ENCODE results near the gene OR6N2. TPM values are rescaled to one million over a fixed set of nuclear protein-coding genes. Genes with fewer than 3 reads are reported as not detected.
A peak's percentile ranks its signal among the peaks of the same experiment; 100 is the strongest.

OR6N2 gene, protein sequence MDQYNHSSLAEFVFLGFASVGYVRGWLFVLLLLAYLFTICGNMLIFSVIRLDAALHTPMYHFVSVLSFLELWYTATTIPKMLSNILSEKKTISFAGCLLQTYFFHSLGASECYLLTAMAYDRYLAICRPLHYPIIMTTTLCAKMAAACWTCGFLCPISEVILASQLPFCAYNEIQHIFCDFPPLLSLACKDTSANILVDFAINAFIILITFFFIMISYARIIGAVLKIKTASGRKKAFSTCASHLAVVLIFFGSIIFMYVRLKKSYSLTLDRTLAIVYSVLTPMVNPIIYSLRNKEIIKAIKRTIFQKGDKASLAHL
- total RNA-seq (2014; rRNA removed; shearing (Covaris generic)): not detected in 2 replicates

DNA sequence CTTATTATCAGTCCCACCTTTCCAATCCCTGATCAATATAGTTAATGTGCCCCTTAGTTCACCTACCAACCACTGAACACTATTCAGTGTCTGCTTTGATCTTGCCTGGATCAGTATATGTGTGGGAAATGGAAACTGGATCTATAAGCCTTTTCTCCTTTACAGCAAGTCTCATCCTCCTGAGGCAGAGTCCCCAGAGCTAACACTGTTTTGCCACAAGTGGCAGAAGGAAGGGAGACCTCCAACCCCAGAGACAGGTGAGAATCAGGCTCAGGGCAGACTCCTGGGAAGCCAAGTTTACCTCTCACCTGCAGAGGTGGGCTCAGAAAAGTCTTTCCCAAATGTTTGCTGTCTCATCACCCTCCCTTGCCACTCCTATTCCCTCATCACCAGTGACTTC lies at the start of gene OR6N2:
Gene OR6N2 (minus strand): TSS at position 101 of the 400 bp plus-strand sequence. CDS start 3,569 bp downstream, outside the sequence.
- DNase-seq (ENCODE audit: low read depth): no peak

- DNase-seq (ENCODE audit: low read depth): no peak
Observed at GRCh38 chr1:158830074-158830677, 49.2 kb upstream of the OR6N2 start.

GRCh38 chr1:158821723-158822122 lies 40.7 kb upstream of the OR6N2 start:
- no peak for DNase-seq (ENCODE audit: low read depth)

GRCh38 chr1:158819461-158820443 lies 38.7 kb upstream of the OR6N2 start:
- peak; percentile 1 for DNase-seq (ENCODE audit: low read depth)

DNA sequence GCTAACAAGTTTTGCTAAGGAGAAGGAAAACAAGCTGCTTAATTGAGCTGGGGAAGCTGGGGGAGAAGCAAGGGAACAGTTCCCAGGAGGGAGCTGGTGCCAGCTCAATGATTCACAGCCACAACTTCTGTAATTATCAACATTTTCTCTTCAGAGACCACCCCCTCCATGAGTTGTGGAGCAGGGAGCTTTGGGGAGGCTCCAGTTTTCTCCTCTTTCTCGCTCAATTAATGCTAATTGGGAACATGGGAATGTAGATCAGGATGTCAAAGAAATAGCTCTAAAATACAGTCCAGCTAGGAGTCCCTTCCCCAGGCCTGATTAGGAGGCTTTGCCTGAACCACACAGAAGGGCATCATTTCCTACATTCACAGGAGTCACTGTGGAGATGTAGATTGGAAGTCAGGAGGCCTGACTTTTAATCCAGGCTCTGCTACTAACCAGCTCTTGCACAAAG lies 38.0 kb upstream of the OR6N2 start:
- DNase-seq (ENCODE audit: low read depth): no peak

GRCh38 chr1:158818560-158818959 lies 37.6 kb upstream of the OR6N2 start:
- no peak for DNase-seq (ENCODE audit: low read depth)

DNA sequence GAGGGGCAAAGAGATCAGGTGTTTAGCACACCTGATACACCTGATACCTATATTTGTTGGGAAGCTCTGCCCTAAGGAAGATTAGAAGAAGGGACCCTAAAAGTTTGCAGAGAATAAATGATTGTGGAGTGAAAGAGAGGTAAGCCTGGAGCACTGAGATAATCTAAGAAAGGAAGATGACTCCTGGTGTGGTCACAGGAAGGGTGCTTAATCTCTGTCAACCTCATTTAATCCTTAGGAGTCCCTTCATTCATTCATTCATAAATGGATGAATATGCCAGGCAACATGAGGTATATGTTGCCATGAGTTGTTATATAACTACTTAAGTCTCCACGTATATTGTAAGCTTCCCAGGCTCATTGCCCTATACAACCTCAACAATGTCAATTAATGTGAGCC lies 34.0 kb upstream of the OR6N2 start:
- no peak for DNase-seq (ENCODE audit: low read depth)

DNA sequence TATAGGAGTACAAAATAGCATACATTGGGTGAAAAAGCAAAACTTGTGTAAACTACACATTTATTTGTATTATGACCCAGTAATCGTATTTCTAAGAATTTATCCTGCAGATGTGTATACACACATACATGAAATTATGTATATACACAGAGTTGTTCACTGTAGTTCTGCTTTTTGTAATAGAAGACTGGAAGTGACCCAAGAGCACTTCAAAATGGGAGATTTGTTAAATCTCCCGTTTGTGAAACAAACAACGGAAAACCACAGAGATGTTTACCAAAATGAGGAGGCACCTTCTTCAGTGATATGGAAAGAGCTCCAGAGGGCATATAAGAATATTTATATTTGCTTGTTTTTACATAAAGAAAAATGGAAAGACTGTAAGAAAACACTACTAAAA lies 32.2 kb upstream of the OR6N2 start:
- DNase-seq (ENCODE audit: low read depth): no peak

DNA sequence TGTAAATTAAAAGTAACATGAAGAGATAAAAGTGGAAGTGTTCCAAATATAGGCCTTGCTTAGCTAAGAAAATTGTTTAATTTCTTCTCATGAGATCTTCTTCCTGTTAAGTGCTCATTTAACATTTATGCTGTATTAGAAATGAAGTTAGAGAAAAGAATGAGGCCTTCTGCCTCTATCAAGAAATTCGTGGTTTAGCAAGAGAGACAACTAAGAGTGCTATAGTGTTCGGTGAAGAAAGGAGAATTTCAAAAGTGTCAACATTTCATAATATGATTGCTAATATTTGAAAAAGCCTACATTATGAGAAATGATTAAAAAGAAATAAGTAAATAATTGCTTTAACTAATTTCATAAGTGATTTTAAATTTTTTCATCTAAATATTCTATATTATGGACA lies 31.3 kb upstream of the OR6N2 start:
- DNase-seq (ENCODE audit: low read depth): no peak

- DNase-seq (ENCODE audit: low read depth): no peak
Observed at GRCh38 chr1:158810311-158810710, 29.3 kb upstream of the OR6N2 start.

DNA sequence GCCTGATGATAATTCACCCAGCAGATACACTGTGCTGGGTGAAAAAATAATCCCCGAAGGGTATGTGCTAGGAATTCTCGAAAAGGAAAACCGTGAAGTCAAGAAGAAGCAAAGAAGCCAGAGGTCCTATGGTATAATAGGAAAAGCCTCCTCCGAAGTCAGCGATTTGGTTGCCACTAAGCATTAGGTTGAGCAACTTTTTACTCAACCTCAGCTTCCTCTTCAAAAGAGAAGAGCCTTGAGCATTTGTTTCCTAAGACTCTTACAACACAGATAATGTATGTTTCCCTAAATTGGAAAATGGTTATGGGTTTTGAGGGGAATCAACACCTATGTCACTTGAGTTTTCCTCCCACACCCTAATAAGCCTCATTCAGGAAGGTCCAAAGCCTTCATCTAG lies 28.9 kb upstream of the OR6N2 start:
- DNase-seq (ENCODE audit: low read depth): no peak

- no peak for DNase-seq (ENCODE audit: low read depth)
Observed at GRCh38 chr1:158809256-158809655, 28.3 kb upstream of the OR6N2 start.

- DNase-seq (ENCODE audit: low read depth): no peak
Observed at GRCh38 chr1:158806916-158807536, 26.0 kb upstream of the OR6N2 start.

- no peak for DNase-seq (ENCODE audit: low read depth)
Observed at GRCh38 chr1:158803678-158804077, 22.7 kb upstream of the OR6N2 start.

GRCh38 chr1:158801396-158801795 lies 20.4 kb upstream of the OR6N2 start:
- DNase-seq (ENCODE audit: low read depth): no peak

DNA sequence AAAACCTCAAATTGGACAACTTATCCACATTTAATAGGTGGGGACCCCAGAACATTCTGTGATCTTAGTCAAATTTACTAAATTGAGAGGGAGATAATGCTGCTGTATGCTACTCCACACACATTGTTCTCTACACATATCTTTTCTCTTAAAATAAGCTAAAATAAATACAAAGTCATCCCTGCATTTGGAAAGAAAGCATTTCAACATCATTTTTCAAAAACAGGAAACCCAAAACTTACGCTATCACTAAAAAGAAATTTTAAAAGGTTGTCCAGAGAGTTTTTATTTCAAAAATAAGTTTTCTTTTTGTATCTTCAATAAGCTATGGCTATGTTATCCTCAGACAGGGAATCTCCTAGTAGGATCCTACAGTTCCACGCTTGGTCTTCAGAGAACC lies 19.5 kb upstream of the OR6N2 start:
- no peak for DNase-seq (ENCODE audit: low read depth)

DNA sequence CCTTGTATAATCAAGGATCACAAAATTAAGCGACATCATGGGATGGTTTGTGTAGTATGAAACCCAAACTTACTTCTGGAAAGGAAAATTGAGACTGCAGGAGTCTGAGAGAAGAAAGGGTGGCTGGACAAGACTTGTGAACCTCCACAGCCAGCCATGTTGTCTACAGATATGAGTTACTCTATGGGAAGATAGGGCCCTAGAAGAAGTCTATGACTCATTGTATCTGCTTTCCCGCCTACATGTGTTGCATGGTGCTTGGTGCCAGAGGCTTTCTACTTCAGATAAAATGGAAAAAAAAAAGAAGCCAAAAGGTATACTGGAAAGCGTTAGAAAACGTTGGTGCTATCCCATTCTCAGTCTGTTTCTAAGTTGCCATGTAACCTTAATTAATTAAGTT lies 18.7 kb upstream of the OR6N2 start:
- DNase-seq (ENCODE audit: low read depth): no peak

- DNase-seq (ENCODE audit: low read depth): no peak
Observed at GRCh38 chr1:158798531-158798930, 17.5 kb upstream of the OR6N2 start.

DNA sequence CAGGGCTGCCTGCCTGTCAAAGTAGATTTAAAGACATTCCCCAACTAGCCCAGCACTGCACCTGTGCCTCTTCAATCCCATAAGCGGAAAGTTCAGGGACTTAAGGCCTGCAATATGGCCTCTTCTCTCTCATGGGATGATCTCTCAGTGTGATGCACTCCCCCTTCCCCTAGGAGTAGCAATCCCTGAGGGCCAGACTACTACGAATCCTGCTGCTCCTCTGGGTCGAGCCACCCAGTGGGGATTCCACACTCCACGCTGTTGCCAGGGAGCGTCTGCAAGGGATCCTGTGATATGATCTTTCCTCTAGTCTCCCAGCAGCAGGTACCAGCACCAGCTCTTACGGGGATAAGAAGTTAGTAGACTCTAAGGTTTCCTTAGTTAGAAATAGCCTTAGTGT lies 13.2 kb upstream of the OR6N2 start:
- no peak for DNase-seq (ENCODE audit: low read depth)

DNA sequence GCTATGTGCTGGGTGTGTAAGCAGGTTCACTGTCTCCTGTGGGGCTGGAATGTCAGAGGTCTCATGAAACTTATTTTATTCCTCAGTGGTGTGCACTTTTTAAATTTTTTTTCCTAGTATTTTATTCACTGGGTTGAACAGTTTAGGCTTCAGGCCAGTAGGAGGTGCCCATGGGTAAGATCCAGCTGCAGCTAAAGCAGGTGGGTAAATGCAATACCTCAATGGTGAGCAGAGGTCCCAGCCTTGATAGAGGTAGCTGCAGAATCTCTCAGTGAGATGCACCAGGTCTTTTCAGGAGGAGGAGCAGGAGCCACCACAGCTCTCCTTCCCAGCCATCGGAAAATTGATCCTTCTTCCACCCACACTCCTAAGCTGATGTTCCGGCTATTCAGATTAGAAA lies 12.6 kb upstream of the OR6N2 start:
- DNase-seq (ENCODE audit: low read depth): no peak

DNA sequence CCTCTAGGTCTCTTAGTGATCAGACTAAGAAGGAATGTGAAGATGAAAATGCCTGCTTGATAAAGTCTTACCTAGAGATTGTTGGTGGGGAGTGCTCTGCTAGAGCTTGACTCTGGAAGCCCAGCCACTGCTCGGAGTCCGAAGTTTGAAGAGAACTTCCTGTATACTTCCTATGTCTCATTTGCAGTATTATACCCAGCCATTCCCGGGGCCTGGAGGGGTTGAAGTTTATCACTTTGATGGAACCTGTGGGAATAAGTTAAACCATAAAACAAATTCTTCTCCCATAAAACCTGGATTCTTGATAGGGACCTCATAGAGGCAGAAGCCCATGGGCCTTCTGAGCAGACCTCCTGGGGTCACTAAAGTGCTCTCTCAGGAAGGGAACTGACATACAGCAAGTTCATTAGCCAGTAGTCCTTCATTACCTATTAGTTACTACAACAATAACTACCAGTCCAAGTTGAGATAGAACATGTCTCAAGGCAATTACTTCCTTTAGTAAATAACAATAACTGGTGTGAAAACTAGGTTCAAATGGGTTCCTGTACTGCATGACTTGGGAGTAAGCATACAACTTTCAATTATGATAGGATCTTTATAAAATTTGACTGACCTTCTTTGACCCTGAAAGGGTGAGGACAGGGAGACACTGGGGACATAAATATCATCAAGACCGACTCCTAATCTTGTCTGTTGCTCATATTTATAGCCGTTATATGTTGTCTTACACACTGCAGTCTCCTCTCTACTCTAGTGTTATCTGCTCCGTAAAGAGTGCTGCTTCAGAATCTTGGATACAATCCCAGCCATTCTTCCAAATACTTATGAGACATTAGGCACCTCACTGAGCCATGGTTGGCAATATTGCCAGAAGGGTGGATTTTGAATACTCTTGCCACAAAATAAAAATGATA lies 8.8 kb downstream of the OR6N2 start, which contains the start of gene OR6N1:
Gene OR6N1 (minus strand): TSS at position 246 of the 917 bp plus-strand sequence. CDS start 5,513 bp downstream, outside the sequence.
- DNase-seq (ENCODE audit: low read depth): no peak
